NCI-H2029 treated with DMSO at 0.1 percent for 48 hours (cell line): Measurements from ENCODE around the gene SNX2.
"Not testable (repeated sequence)": the region's sequence is repeated elsewhere in the genome, so short reads cannot be mapped to it uniquely, and the experiment has no call there.

Source experiments
- DNase-seq: peaks from one replicate; lab custom pipeline; 2025; lab: John Stamatoyannopoulos, UW

SNX2 gene, protein sequence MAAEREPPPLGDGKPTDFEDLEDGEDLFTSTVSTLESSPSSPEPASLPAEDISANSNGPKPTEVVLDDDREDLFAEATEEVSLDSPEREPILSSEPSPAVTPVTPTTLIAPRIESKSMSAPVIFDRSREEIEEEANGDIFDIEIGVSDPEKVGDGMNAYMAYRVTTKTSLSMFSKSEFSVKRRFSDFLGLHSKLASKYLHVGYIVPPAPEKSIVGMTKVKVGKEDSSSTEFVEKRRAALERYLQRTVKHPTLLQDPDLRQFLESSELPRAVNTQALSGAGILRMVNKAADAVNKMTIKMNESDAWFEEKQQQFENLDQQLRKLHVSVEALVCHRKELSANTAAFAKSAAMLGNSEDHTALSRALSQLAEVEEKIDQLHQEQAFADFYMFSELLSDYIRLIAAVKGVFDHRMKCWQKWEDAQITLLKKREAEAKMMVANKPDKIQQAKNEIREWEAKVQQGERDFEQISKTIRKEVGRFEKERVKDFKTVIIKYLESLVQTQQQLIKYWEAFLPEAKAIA

DNA sequence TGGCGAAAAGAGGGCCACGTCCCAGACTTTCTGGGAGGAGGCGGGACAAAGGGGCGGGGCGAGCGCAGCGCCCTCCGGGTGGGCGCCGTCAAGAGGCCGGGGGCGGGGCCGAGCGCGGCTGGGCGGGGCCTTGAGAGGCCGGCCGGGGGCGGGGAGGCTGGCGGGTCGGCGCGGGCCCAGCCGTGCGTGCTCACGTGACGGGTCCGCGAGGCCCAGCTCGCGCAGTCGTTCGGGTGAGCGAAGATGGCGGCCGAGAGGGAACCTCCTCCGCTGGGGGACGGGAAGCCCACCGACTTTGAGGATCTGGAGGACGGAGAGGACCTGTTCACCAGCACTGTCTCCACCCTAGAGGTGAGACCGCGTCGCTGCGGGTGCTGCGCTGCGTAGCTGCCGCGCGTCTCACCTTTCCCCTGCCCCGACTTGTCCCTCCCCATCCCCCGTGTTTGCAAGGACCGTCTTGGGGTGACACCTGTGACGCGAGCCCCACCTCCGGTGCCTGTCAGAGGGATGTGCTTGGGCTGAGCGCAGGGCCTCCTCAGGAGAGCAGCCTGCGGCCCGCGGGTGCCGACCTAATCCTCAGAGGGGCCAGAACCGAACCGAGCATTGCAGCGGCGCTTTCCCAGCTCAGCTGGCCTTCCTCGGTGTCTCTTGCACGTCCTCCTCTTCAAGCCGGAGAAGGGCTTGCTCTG lies at the start of gene SNX2:
TSS of gene SNX2 (plus strand) at position 220 of the 689 bp plus-strand sequence. CDS start at position 244, 24 bp downstream.
- no peak for DNase-seq

DNA sequence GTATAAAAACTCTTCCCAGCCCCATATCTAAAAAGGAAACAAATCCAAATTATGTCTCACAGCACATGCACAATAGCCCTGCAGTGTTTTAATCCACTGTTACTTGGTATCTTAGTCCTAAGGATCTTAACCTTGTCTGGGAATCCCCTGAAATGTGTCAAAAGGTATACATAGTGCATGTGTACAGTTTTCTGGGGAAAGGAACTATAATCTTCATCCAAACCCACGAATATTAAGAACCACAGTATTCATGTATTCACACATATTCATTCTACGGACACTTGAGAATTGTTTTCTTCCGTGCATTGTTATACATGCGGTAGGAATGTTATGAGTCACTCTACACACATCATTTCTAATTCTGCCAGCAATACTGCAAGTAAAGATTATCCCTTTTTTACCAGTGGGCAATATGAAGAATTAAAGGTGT lies 47.8 kb upstream of the SNX2 start:
- DNase-seq = no peak

DNA sequence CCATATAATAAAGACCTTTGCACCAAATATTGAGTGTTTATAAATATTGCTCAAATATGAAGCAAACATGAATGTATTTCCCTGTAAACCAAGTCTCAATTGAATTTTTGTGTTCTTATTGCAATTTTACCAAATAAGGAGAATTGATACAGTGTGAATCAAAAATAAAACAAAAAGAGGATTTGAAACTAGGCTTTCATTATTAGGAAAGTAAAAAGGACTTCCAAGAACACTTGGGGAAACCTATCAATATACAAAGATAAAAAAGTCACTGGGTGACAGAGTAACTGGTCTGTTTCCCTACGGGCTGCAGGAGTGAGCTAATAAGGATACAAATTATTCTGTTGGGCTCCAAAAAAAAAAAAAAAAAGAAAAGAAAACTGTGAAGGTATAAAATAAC lies 44.8 kb upstream of the SNX2 start:
- DNase-seq = no peak

DNA sequence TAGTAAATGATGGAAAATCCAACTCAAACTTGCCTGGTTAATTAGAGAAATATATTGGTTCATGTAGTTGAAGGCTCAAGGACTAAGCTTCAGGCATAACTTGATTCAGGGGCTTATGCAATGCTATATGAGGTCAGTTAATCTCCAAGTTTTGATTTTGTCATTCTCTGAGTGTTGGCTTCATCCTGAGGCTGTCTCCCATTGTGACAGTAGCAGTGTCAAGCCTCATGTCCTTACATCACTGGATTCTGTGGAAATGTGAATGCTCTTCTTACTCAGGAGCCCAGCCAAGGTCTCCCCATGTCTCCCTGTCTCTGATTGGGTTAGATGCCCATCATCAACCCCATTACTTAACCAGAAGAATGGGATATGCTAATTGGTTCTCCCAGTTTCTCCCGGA lies 44.4 kb upstream of the SNX2 start:
- DNase-seq = no peak

DNA sequence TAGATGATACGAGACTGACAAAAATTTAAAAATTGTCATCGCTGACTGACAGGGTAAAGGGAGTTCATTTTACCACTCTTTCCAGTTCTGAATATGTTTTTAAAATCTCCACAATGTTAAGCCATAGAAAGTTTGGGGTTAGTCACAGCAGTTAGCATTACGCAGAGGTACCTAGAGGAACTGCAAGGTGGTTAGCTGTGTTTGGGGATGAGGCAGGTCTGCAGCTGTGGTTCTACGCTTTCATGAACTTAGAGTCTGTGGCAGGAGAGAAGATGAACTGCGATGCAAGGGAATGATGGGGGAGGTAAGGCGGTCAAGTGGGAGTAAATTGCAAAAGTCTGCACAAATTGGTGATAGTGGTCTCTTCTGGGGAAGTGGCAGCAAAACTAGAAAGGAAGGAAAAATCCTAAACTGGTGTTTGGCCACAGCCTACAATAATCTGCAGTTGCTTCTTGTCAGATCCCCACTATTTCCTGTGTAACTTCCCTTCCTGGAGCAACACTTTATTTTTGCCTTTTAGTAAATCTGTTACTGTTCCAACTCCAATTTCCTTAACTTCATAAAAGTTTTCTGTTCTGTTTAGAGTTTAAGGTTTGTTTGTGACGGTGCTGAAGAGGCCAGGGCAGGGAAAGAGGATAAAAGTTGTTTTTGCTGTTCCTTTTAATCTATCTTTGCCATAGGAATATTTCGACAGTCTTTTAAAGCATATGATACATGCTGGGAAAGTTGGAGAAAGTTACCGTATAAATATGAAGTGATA lies 38.6 kb upstream of the SNX2 start:
- DNase-seq = no peak

DNA sequence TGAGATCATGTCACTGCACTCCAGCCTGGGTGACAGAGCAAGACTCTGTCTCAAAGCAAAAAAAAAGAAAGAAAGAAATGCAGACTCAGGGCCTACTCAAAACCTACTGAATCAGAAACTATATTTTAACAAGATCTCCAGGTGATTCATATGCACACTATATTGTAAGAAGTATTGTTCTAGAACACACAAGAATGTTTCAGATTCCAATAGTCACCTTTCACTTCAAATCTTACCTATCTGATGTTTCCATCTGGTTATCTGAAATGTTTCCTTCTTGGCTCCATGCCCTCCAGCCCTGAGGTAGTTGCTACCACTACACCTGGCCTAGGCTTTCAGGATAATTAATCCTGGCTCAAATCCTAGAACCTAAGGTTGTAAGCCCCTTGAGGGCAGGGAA lies 36.8 kb upstream of the SNX2 start:
- no peak for DNase-seq

DNA sequence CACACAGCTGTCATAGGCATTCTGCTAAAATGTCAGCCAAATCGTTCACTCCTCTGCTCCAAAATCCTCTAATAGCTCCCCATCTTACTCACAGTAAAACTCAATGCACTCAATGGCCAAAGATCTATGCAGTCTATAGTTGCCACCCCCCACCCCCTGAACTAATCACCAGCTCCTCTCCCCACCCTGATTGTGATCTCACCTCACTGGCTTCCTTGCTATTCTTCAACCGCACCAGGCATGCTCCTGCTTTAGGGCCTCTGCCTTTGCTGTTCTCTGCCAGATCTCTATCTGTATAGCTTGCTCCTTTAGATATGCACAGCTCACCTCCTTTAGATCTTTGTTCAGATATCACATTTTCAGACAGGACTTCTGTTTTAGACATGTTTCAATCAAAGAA lies 33.2 kb upstream of the SNX2 start:
- DNase-seq = no peak

DNA sequence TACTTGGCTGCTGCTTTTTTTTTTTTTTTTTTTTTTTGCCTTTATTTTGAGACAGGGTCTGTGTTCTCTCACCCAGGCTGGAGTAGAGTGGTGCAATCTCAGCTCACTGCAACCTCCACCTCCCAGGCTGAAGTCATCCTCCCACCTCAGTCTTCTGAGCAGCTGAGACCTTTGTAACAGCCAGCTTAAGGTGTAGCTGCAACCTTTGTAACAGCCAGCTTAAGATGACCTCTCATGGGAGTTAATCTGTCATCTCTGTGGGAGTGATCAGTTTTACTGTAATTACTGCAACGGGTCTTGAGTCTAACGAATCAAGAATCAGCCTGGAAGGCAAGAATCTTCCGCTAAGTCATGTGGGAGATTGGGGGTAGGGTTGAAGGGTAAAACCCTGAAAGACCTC lies 31.6 kb upstream of the SNX2 start:
- no peak for DNase-seq

DNA sequence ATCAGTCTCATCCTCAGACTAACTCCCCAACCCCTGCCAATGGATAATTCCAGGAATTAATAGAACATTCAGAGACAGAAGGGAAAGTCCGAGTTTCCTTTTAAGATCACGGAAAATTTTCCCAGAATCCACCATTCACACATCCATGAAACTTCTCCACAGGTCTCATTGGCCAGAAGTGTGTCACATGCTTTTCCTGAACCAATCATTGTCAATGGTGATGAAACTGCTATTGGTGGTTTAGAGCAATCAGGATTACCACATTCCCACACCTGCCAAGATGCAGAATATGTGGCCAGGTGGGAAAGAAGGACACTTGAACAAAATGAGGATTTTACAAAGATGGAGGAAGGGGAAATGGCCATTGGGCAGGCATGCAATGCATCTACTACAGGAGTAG lies 29.3 kb upstream of the SNX2 start:
- DNase-seq = no peak

DNA sequence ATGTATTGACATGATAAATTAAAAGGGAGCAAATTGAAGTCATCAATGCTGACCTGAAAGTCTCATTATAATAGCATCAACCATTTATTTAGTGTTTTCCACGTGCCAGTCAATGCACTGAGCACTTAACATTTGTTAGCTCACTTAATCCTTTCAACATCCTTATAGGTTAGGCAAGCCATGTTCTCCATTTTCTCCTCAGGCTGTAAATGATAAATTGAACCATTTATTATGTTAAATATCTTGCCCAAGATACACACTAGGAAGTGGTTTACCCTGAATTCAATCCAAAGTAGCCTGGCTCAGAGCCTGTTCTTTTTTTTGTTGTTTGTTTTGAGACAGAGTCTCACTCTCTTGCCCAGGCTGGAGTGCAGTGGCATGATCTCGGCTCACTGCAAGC lies 25.0 kb upstream of the SNX2 start:
- peak; percentile 15 for DNase-seq

DNA sequence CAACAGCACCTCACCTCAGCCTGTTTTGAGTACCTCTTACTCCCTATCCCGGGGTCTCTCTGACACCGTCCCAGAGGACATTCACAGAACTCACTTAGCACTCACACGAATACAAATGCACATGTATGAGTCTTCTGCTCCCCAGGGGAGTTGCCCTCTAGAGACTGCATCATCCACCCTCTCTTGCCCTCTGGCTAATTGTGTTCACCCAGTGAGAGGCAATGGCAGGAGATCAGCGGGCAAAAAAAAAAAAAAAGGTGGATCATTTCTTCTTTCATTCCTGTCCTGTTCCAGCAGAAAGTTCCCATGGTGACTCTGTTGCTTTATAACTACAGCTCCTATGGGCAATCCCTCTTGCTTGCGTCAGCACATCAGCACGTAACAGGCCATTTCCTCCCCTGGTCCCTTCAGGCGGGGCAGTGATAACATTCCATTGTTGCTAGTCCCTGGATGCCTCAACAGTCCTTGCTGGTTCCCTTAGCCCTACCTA lies 23.5 kb upstream of the SNX2 start:
- DNase-seq = no peak

DNA sequence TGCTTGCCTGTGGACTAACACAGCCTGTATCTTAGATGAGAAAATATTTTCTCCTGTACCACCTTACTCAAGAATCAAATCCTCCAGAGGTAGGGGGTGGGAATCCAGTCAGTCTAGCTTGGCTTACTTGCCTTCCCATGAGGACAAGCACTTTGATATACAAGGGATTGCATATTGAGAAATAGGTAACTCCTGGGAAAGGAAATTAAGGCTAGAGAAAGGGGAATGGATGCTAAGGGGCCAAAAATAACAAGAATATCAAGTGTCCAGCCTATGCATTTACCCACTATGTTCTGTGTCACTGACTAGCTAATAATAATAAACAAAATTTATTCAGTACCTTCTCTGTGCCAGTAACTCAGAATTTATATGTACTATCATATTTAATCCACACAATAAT lies 21.4 kb upstream of the SNX2 start:
- DNase-seq = no peak

DNA sequence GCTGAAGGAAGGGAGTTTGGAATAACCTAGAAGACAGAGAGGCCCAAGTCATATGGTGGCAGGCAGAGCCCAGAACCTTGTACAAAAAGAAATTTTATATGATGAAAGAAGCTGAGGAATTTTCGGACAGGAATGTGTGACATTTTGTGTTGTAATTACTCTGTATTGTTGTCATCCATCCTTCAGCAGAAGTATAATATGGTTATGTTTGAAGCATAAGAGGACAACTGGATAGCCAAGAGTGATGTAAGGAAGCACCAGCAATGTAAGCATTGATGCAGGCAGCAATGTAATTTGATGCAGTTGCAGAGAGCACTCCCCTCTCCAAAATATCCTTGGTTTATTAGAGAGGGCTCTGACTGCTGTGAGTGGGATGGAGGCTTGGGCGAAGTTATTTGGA lies 19.1 kb upstream of the SNX2 start:
- DNase-seq = no peak

DNA sequence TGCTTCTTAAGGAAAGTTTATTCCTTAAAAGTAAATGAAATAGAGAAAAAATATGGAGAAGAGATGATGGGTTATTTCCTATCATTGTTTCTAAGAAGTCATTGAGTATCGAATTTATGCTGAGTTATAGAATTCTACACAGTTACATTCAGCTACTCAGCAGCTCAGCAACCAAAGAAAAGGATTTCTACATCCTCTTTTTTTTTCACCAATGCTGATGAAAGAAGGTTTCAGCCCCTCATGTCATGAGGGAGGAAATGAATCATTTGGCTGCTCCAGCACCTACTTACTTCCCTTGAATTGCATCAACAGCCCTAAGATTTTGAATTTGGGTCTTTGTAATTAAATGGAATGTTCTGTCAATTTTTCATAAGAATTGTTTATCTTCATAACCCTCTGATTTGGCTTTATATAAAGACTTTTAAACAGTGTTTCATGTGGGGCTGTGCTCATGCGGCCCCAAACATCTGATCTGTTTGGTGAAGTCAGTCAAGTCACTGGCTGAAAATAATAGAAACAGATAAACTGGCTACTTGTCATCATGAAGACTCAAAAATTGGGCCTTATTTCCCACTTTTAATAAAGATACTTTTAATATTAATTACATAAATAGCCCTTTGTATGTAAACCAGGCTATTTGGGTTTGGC lies 18.5 kb upstream of the SNX2 start:
- DNase-seq = no peak

DNA sequence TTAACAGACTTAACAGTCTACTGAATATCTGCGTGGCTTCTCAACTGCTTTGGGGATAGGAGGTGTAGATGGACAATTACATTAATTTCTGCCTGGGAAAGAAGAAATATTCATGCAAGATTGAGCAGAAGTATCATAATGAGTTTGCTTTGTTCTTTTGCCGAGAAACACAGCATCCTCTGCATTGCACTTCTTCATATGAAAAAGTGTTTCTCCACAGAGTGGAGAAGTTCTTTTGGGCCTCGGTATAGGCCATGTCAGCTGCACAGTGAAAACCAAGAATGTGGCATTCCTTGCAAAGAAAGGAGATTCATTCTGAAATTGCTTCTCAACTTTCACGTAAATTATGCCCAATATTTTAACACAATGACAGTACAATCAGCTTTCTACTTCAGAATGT lies 17.6 kb upstream of the SNX2 start:
- no peak for DNase-seq

DNA sequence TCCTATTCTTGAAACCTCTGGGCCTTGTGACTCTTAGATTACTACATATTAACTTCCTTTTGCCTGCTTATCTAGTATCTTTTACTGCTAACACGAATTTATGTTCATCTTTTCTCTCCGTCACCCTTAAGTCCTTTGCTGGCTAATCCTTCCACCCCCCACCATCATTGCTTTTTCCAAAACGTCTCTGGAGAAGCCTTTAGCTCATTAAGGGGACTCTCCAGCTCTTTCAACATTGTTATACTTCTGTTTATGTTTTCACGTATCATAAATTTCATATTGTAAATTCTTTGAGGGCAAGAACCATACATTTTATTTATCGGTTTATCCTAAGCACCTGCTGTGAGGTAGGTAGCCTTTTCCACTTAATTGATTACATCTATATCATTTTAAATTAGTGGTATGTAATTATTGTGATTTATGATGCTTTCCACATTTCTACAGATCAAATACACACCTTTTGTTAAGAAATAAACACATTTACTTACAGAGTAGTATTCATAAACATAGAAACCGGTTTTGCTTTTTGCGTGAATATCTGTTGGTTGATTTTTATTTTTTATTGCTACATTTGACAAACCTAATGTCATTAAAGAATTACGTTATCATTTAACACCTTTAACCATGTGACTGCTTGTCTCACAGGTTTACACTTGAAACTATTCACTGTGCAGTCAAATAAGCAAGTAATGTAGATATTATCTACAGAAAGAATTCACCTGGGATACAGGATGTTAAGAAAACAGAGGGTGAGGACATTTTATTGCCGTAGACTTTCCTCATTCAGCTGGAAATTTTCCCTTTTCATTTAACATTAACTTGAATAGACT lies 15.4 kb upstream of the SNX2 start:
- DNase-seq = no peak

DNA sequence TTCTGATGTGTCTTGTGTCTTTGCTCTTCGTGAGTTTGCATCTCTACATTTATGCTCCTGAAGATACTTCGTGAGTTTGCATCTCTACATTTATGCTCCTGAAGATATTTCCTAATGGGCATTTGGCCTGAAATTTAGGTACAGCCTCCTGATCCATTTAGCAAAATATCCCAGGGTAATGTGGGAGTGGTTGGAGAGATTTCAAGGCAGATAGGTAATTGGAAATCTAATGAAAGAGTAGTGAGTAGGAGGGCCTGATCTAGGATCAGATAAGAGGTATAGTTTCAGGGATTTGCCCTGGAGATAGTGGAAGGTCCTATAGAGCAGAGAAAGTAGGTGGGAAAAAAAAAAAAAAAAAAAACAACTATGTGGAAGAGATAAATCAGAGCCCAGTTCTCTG lies 14.6 kb upstream of the SNX2 start:
- no peak for DNase-seq

DNA sequence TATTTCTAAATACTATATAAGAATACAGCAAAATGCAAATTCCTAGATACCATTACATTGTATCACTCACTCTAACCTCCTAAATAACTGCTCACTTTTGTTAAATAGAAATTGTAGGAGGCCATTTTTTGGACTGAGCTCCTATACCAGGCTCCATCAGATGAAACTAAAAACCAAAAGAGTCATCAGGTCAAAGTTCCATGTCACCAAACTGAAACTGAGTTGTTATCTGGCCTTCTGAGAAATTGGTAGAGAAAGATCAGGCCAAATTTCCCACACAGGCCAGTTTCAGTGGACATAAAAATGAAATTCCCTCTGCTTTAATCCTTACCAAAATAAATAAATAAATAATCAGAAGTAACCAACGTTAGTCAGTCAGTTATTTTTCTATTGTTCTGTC lies 13.8 kb upstream of the SNX2 start:
- DNase-seq = no peak

DNA sequence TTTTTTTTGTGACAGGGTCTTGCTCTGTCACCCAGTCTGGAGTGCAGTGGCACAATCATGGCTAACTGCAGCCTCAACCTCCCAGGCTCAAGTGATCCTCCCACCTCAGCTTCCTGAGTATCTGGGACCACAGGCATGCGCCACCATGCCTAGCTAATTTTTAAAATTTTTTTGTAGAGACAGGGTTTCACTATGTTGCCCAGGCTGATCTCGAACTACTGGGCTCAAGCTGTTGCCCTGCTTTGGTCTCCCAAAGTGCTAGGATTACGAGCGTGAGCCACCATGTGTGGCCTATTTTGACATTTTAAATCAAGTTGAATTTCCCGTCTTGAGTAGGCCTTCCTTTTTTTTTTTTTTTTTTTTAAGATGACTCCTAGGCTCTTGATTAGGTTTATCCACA lies 13.0 kb upstream of the SNX2 start:
- DNase-seq = not testable (repeated sequence)

DNA sequence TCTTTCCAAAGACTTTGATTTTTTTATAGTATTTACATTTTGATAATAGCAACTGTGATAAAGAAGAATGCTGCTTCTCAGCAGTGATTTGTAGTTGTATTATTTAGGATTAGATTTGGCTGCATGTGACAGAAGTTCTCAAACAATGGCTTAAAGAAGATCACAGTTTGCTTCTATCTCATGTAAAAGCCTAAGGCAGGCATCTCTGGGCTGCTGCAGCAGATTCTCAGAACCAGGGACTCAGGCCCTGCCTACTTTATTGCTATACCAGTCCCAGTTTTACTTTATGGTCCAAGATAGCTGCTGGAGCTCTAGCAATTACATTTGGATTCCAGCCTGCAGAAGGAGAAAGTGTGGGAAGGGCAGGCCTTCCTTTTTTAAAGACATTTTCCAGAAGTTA lies 8.8 kb upstream of the SNX2 start:
- no peak for DNase-seq

DNA sequence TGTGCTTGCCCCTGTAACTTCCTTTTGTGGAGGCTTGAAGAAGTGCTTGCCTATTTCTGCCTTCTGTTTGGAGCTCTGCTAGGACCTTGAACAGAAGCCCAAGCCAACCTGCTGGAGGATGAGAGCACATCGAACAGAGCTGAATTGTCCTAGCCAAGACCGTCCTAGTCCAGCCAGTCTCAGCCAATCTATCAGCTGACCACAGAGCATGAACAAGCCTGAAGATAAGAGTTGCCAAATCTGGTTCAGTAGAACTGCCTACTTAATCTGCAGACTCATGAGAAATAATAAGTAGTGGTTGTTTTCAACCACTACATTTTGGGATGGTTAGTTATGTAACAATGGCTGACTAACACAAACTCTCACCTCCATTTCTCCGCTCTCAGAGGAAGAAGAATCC lies 4.4 kb upstream of the SNX2 start:
- no peak for DNase-seq
